HG03442 (cell line): ENCODE measurements around the gene SCRT2.
"Not testable (repeated sequence)": the region's sequence is repeated elsewhere in the genome, so short reads cannot be mapped to it uniquely, and the experiment has no call there.

ENCODE experiments used
- ATAC-seq: cut with Tn5 transposase; IDR thresholded peaks from one replicate; pipeline ENCODE4 v1.9.1; 2021; ENCODE audit warnings: mild to moderate bottlenecking, moderate library complexity; ENCODE audit not compliant: unreplicated experiment

The SCRT2 gene

DNA sequence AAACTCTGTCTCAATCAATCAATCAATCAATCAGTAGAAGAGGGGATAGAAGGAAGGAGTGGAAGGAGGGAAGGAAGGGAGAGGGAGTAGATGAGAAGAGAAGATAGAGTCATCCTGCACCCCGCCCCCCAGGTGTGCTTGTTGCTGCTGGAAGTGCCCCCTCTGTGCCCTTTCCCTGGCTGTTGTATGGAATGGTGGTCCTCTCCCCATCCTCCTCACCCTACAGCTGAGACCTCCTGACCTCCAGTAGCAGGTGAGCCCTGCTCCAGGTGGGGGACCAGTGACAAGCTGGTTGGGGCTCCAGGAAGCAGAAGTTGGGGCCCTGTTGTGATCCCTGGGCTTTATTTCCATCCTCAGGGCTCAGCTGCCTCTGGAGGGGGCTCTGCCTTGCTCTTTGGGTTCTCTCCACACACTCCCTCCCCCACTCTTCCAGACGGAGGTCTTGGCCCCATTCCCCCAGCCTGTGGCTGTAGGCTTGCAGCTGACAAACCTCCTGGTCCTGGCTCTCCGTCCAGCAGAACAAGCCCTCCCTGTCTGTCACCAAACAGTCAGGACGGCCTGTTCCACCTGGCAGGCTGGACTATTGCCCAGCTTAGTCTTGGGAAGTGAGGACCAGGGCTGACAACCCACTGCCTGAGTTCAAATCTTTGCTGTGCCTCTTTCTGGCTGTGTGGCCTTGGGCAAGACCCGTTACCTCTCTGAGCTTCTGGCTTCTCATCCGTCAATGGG is 26.0 kb upstream of the SCRT2 start:
- no peak for ATAC-seq

DNA sequence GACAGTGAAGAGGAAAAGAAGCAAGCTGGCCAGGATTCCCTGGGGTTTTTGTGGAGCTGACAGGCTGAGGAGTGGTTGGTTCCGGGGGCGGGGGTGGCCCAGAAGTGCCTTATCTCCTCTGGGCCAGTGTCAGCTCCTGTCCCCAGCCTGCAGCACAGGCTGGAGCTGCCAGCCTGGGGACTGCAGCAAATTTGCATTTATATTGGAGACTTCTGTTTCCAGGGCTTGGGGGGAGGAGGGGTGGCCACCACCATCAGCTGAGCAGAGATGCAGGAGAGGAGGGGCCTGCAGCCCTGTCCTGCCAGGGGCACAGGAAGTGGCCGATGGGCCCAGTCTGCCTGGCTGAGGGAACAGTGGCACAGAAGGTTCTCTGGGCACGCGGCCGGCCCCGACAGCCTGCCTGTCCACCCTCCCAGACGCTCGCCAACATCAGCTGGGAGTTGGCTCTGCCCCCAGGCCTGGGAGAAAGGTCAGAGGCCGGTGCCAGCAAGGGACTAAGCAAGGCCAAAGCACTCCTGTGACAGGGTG is 24.3 kb upstream of the SCRT2 start:
- ATAC-seq, result no peak

GRCh38 chr20:699342-699741 is 23.7 kb upstream of the SCRT2 start:
- no peak for ATAC-seq

DNA sequence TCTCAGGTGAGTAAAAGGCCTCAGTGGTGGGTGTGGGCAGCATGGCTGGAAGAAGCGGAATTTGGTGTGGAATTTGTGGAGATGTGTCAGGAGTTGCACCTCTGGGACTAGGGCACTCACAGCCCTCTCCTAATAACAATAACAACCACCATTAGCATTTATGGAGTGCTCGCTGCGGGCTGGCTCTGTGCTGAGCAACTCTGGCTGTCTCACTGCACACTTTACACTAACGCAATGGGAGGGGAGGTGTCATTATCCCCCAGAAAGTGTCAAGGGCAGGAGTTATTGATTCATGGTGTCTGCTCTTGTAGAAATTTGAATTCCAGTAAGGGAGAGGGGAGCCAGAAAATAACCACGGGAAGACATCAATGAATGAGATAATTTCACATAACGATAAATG is 22.7 kb upstream of the SCRT2 start:
- ATAC-seq, result no peak

GRCh38 chr20:697826-698225 is 22.2 kb upstream of the SCRT2 start:
- ATAC-seq, result no peak

DNA sequence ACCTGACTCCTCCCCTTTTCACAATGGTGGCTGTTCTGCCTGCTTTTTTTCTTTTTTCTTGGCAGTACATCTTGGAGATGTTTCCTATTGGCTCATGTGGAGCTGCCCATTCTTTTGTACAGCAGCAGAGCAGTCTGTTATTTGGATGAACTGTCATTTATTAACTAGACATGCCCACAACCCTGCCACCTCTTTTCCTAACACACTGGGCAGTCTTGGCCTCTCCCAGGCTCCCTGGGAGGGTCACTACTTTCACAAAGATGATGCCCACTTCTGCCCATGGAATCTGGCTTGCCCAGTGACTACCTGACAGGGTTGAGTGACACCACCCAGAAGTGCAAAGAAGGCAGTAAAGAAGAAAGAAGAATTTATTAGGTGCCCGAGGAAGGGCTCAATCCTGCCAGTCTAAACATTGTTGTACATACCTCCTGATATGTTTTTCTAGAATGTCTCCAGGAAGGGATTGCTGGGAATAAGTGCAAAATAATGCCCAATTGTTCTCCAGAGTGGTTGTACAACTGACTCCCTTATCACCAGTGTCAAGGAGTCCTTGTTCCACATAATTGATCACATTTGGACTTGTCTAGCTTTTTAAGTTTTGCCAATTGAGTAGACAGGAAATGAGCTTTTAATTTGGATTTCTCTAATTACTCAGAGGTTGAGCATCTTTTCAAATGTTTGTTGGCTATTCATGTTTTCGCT is 19.7 kb upstream of the SCRT2 start:
- ATAC-seq, result no peak

- no peak for ATAC-seq
These were observed 18.9 kb upstream of the SCRT2 start for GRCh38 chr20:694496-694895.

- ATAC-seq, result not testable (repeated sequence)
These were observed 18.2 kb upstream of the SCRT2 start for GRCh38 chr20:693786-694185.

GRCh38 chr20:692044-692443 is 16.4 kb upstream of the SCRT2 start:
- ATAC-seq, result no peak

- ATAC-seq, result no peak
These were observed 14.3 kb upstream of the SCRT2 start for GRCh38 chr20:689947-690346.

- no peak for ATAC-seq
These were observed 13.7 kb upstream of the SCRT2 start for GRCh38 chr20:689348-689747.

- no peak for ATAC-seq
These were observed 13.2 kb upstream of the SCRT2 start for GRCh38 chr20:688809-689212.

GRCh38 chr20:687468-688203 is 12.0 kb upstream of the SCRT2 start:
- ATAC-seq, result no peak

- ATAC-seq, result no peak
These were observed 9.2 kb upstream of the SCRT2 start for GRCh38 chr20:684676-685319.

DNA sequence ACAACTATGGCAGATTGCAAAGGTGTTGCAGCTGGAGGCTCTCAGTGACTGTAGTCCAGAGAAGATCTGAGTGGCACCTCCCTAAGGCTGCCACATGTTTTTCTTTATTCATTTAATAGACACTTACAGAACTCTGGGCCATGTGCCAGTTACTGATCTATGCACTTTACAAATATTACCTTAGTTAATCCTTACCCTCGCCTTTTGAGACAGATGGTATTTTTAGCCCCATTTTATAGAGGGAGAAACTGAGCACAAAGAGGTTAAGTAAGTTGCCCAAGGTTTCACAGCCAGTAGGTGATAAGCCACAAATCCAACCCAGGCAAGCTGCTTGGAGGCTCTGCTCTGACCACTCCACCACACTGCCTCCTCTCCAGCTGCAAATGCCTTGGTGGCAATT is 6.5 kb upstream of the SCRT2 start:
- ATAC-seq, result no peak

- ATAC-seq, result no peak
These were observed 5.1 kb upstream of the SCRT2 start for GRCh38 chr20:680638-681187.

GRCh38 chr20:677957-678356 is 2.4 kb upstream of the SCRT2 start:
- ATAC-seq, result no peak

- ATAC-seq, result no peak
These were observed 1.4 kb upstream of the SCRT2 start for GRCh38 chr20:676967-677366.

- ATAC-seq, result no peak
These were observed 824 bp upstream of the SCRT2 start for GRCh38 chr20:676315-676937.

GRCh38 chr20:675033-675452 is 559 bp downstream of the SCRT2 start:
- ATAC-seq, result no peak
